ENCODE data around the gene ARHGEF4.

The ARHGEF4 gene

GRCh38 chr2:131039535-131039907, 202.8 kb downstream of the ARHGEF4 start:
- no peak for DNase-seq

- peak; percentile 47 for DNase-seq
Observed at GRCh38 chr2:131039908-131040660, 203.4 kb downstream of the ARHGEF4 start.

GRCh38 chr2:131040661-131041401, 204.1 kb downstream of the ARHGEF4 start:
- DNase-seq, result peak; percentile 33

GRCh38 chr2:131041402-131042147, 204.9 kb downstream of the ARHGEF4 start:
- no peak for DNase-seq

- DNase-seq, result no peak
Observed at GRCh38 chr2:131042148-131042775, 205.5 kb downstream of the ARHGEF4 start.

- no peak for DNase-seq
Observed at GRCh38 chr2:131043199-131044074, 206.7 kb downstream of the ARHGEF4 start.

GRCh38 chr2:131044075-131044756, 207.5 kb downstream of the ARHGEF4 start:
- no peak for DNase-seq

GRCh38 chr2:131044757-131045150, 208.0 kb downstream of the ARHGEF4 start:
- DNase-seq, result no peak

GRCh38 chr2:131045286-131046027, 208.7 kb downstream of the ARHGEF4 start:
- no peak for DNase-seq

GRCh38 chr2:131046028-131046917, 209.6 kb downstream of the ARHGEF4 start:
- DNase-seq, result no peak

GRCh38 chr2:131046918-131047652, 210.4 kb downstream of the ARHGEF4 start:
- no peak for DNase-seq

GRCh38 chr2:131047920-131048560, 211.3 kb downstream of the ARHGEF4 start:
- no peak for DNase-seq

- DNase-seq, result no peak
Observed at GRCh38 chr2:131048641-131049040, 211.9 kb downstream of the ARHGEF4 start.

- DNase-seq, result no peak
Observed at GRCh38 chr2:131049150-131049718, 212.5 kb downstream of the ARHGEF4 start.

GRCh38 chr2:131050896-131051295, 214.2 kb downstream of the ARHGEF4 start:
- no peak for DNase-seq

- DNase-seq, result no peak
Observed at GRCh38 chr2:131052741-131053263, 216.1 kb downstream of the ARHGEF4 start.

- no peak for DNase-seq
Observed at GRCh38 chr2:131054488-131054887, 217.8 kb downstream of the ARHGEF4 start.

Measured in CD4-positive, alpha-beta T cell treated with Interleukin-17A for 4 hours (primary cell).